Stimulated activated effector memory CD8-positive, alpha-beta T cell treated with anti-CD3 and anti-CD28 coated beads, Interleukin-12 subunit alpha, Interleukin-12 subunit beta, amount 100 ng/mL, for 72 hours (primary cell): ENCODE data around the gene KCTD7.
"Not testable (repeated sequence)": the region's sequence is repeated elsewhere in the genome, so short reads cannot be mapped to it uniquely, and the experiment has no call there.

Experiments used
- ATAC-seq: fragments of 150-1000 bp; cut with Tn5 transposase; 2 replicates; pipeline ENCODE4 v1.10.0; 2021
- DNase-seq, 2 donors: peaks; one replicate each; pipeline ENCODE4 v3.0.0; 2021 to 2022; ENCODE audit warnings: low spot score in 2 of 2
- H3K27ac Mint-ChIP-seq: one replicate; pipeline ENCODE4 v1.8.0; 2022; ENCODE audit warnings: mild to moderate bottlenecking, mixed read lengths
- H3K36me3 Mint-ChIP-seq: one replicate; pipeline ENCODE4 v1.8.0; 2022; ENCODE audit warnings: mild to moderate bottlenecking, mixed read lengths
- H3K4me1 Mint-ChIP-seq: one replicate; pipeline ENCODE4 v1.8.0; 2022; ENCODE audit warnings: mixed read lengths
- H3K4me3 Mint-ChIP-seq: one replicate; pipeline ENCODE4 v1.8.0; 2022; ENCODE audit warnings: mild to moderate bottlenecking, mixed read lengths
- H3K9me3 Mint-ChIP-seq: one replicate; pipeline ENCODE4 v1.8.0; 2022; ENCODE audit warnings: mixed read lengths

Gene KCTD7

GRCh38 chr7:66679633-66680244, 51.1 kb downstream of the KCTD7 start:
- no peak overlapping the region for H3K4me3 Mint-ChIP-seq
- H3K27ac Mint-ChIP-seq, result peak overlapping the region; percentile 71
- ATAC-seq, result no peak
- DNase-seq, result no peak
- peaks cover 36% of the 10 kb centered on the region for H3K4me1 Mint-ChIP-seq
- H3K36me3 Mint-ChIP-seq, result peaks cover 17% of the 10 kb centered on the region
- no peaks in the 10 kb centered on the region for H3K9me3 Mint-ChIP-seq

GRCh38 chr7:66681491-66682349, 53.0 kb downstream of the KCTD7 start:
- Mint-ChIP-seq H3K9me3 (no peaks in the 10 kb centered on the region), H3K4me3 (peak overlapping the region; percentile 85), H3K4me1 (peaks cover 41% of the 10 kb centered on the region), H3K36me3 (peaks cover 17% of the 10 kb centered on the region), H3K27ac (peak overlapping the region; percentile 93)
- ATAC-seq, result peak; percentile 99
- DNase-seq, result peak; percentile 93 to 97

- H3K9me3 Mint-ChIP-seq, result no peaks in the 10 kb centered on the region
- peak; percentile 40 for ATAC-seq
- DNase-seq, result no peak
- H3K4me3 Mint-ChIP-seq, result peak overlapping the region; percentile 85
- H3K36me3 Mint-ChIP-seq, result peaks cover 17% of the 10 kb centered on the region
- peak overlapping the region; percentile 93 for H3K27ac Mint-ChIP-seq
- peaks cover 41% of the 10 kb centered on the region for H3K4me1 Mint-ChIP-seq
Observed at GRCh38 chr7:66682350-66683093, 53.8 kb downstream of the KCTD7 start.

GRCh38 chr7:66683094-66683769, 54.6 kb downstream of the KCTD7 start:
- H3K9me3 Mint-ChIP-seq, DNase-seq, ATAC-seq: not testable (repeated sequence)
- Mint-ChIP-seq H3K4me3 (peak overlapping the region; percentile 85), H3K4me1 (peaks cover 41% of the 10 kb centered on the region), H3K27ac (peak overlapping the region; percentile 93), H3K36me3 (peaks cover 17% of the 10 kb centered on the region)

- H3K27ac Mint-ChIP-seq, result no peak overlapping the region
- H3K9me3 Mint-ChIP-seq, result peaks cover 4% of the 10 kb centered on the region
- H3K4me1 Mint-ChIP-seq, result peaks cover 39% of the 10 kb centered on the region
- DNase-seq (no peak), ATAC-seq (no peak)
- peak overlapping the region; percentile 85 for H3K4me3 Mint-ChIP-seq
- H3K36me3 Mint-ChIP-seq, result peaks cover 16% of the 10 kb centered on the region
Observed at GRCh38 chr7:66683770-66684123, 55.1 kb downstream of the KCTD7 start.

- not testable (repeated sequence) for H3K27ac Mint-ChIP-seq, DNase-seq, H3K9me3 Mint-ChIP-seq, ATAC-seq, H3K4me3 Mint-ChIP-seq
- peaks cover 12% of the 10 kb centered on the region for H3K36me3 Mint-ChIP-seq
- H3K4me1 Mint-ChIP-seq, result peaks cover 26% of the 10 kb centered on the region
Observed at GRCh38 chr7:66685663-66686062, 57.0 kb downstream of the KCTD7 start.

GRCh38 chr7:66687186-66687585, 58.5 kb downstream of the KCTD7 start:
- peaks cover 4% of the 10 kb centered on the region for H3K9me3 Mint-ChIP-seq
- H3K4me3 Mint-ChIP-seq, result no peak overlapping the region
- peaks cover 19% of the 10 kb centered on the region for H3K4me1 Mint-ChIP-seq
- H3K36me3 Mint-ChIP-seq, result peaks cover 6% of the 10 kb centered on the region
- no peak overlapping the region for H3K27ac Mint-ChIP-seq
- no peak for DNase-seq
- no peak for ATAC-seq

- not testable (repeated sequence) for H3K27ac Mint-ChIP-seq, H3K4me3 Mint-ChIP-seq, DNase-seq, ATAC-seq, H3K36me3 Mint-ChIP-seq, H3K9me3 Mint-ChIP-seq
- H3K4me1 Mint-ChIP-seq, result peaks cover 19% of the 10 kb centered on the region
Observed at GRCh38 chr7:66687672-66688071, 59.0 kb downstream of the KCTD7 start.

GRCh38 chr7:66689081-66689480, 60.4 kb downstream of the KCTD7 start:
- peaks cover 8% of the 10 kb centered on the region for H3K4me1 Mint-ChIP-seq

GRCh38 chr7:66693331-66693730, 64.7 kb downstream of the KCTD7 start:
- ATAC-seq, result no peak
- Mint-ChIP-seq H3K9me3 (no peaks in the 10 kb centered on the region), H3K4me1 (peaks cover 8% of the 10 kb centered on the region), H3K4me3 (no peak overlapping the region), H3K36me3 (peaks cover 16% of the 10 kb centered on the region), H3K27ac (no peak overlapping the region)
- DNase-seq, result no peak

More at GRCh38 chr7:66689081-66689480, 60.4 kb downstream of the KCTD7 start:
- Mint-ChIP-seq H3K27ac (no peak overlapping the region), H3K4me3 (no peak overlapping the region), H3K36me3 (peaks cover 7% of the 10 kb centered on the region), H3K9me3 (peaks cover 4% of the 10 kb centered on the region)
- DNase-seq (no peak), ATAC-seq (no peak)
